Heart left ventricle (tissue), 13 donors: Measurements from ENCODE around the gene KY.

Experiments used
- CTCF ChIP-seq, 12 donors: fragments of 200-600 bp; sonication (generic) in 4 of 12; IDR thresholded peaks; one replicate each; pipeline versions ENCODE4 v1.5.0 to v1.8.0; 2018 to 2022; ENCODE audit warnings: antibody characterized with exemption in 12 of 12, mild to moderate bottlenecking in 5 of 12
- POLR2A ChIP-seq, 2 donors: fragments of 450-650 bp; IDR thresholded peaks; one replicate each; pipeline ENCODE4 v1.6.1; 2017; ENCODE audit warnings: antibody characterized with exemption in 2 of 2, mild to moderate bottlenecking in 2 of 2, moderate library complexity in 2 of 2
- donor health status: ischemic (EF 13 %, LVEDD 7.1; RV severe dilation, severe dysfunction).
- donor health status: DM: no; HTN: yes; CAD: no.
- donor health status: DM: no; HTN: no; CAD: no.
- donor health status: ischemic (EF 25% LVEDD 6.9; RV normal size, moderate dysfunction).
- donor health status: ischemic (EF 25% LVEDD 5.7; RV mildly dilated, moderate dysfunction).
- donor health status: ischemic (EF 35%, LVEDD 5.7; RV mildly dilated, moderate dysfunction).
- donor health status: nonischemic (EF 11% LVEDD 7.7; RV severe dilation, severe dysfunction).
- donor health status: DM: yes; HTN: yes; CAD: no.
- donor health status: PGD.
- donor health status: ischemic (EF 29% LVEDD 5.4; RV normal size, mild dysfunction).
- donor health status: nonischemic (EF 23%, LVEDD 6.1; RV moderate dilation, normal function).

GRCh38 chr3:134659391-134660045 is 8.7 kb upstream of the KY start:
- TF ChIP-seq CTCF (IDR thresholded peaks at IDR 0.05) (no peak), POLR2A (IDR thresholded peaks at IDR 0.05) (no peak)
